Fibroblast of peridontal ligament (primary cell): ENCODE results near the gene PAM.

Source experiments
- DNase-seq: peaks from one replicate; pipeline ENCODE4 v3.0.0-alpha.2; 2010; ENCODE audit errors: extremely low read depth

Gene PAM

DNA sequence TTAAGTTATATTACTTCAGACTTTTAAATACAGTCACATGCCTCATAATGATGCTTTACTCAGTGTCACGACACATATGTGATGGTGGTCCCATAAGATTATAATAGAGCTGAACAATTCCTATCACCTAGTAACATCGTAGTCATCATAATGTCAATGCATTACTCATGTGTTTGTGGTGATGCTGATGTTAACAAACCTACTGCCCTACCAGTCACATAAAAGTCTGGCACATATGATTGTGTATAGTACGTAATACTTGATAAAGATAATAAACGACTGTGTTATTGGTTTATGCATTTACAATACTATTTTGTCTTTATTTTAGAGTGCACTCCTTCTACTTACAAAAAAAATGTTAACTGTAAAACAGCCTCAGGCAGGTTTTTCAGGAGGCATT, 103.7 kb downstream of the PAM start:
- DNase-seq: peak; percentile 72

DNA sequence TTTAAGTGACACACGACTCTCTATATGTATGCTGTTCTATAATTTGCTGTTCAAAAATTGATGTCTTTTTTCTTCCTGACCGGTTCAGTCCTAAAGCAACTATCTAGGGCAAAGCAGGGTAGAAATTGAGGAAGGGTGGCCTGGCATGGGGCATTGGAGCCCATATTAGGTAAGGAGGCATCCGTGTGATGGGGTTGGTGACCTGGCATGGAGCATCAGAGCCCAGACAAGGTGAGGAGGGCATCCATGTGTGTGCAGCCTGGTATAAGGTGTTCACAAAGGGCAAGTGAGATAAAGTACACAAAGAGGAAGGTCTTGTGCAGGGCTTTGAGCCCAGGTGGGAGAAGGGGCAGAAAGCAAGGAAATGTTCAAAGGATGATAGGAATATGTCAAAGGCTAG, 104.9 kb downstream of the PAM start:
- DNase-seq: no peak

DNA sequence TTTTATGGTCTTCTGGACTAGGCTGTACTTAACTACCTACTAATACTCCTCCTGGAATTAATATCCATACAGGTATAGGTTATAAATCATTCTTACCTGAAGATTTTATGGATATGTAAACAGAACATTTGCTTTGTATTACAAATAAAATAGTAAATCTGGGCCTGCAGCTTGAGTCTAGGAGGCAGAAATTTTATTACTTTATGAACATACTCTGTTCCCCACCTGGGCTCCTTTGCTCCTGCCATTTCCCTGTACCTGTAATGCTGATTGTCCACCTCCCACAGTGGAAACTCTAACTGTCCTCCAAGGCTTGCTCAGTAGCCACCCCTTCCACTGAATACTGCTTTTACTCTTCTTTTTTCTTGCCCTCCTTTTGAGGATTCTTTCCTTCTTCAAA, 108.0 kb downstream of the PAM start:
- no peak for DNase-seq

DNA sequence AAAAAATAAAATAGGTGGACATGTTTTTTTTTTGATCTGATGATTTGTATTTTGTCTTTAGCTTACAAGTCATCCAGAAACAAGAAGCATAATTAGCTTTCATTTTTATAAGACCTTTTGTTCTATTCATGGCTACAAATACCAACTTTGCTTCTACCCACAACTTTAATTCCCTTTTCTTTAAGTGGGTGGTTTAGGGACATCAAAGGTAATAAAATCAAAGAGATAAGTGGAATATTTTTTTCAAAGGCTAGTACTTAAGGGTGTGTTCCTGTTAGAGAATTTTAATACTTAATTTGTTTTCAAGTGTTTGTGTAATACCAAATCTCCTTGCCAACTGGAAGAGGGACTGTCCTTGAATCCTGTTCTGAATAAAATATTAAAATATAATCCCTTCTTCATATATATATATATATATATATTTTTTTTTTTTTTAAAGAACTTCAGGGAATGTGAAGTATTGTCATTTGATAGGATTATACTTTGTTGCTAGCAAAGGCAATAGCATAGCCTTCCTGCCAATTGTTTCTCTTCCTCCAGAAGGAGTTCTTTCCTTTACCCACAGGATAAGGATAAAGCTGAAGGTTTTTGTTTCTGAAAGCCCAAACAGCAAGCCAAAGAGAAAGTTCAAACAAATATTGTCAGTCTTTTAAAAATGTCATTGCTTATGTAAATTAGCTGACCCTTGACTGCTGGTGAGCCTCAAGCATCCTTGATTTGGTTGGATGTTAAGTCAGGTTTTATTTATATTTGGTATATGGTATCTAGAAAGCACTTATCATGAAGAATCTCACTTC, 108.9 kb downstream of the PAM start:
- peak; percentile 49 for DNase-seq

DNA sequence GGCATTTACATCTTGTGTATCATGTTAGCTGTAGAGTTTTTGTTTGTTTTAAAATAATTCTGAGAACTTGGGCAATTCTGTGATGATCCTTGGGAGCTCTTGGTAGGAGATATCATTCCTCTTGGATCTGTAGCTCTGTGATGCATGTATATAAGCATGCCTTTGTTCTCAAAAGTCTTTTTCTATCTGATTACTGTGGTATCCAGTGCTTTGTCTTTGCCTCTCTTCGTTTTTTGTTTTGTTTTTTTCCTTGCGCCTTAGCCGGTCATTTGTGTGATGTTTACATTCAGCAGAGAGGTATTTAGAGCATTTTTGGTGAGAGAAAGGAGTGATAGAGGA, 110.0 kb downstream of the PAM start:
- peak; percentile 59 for DNase-seq

DNA sequence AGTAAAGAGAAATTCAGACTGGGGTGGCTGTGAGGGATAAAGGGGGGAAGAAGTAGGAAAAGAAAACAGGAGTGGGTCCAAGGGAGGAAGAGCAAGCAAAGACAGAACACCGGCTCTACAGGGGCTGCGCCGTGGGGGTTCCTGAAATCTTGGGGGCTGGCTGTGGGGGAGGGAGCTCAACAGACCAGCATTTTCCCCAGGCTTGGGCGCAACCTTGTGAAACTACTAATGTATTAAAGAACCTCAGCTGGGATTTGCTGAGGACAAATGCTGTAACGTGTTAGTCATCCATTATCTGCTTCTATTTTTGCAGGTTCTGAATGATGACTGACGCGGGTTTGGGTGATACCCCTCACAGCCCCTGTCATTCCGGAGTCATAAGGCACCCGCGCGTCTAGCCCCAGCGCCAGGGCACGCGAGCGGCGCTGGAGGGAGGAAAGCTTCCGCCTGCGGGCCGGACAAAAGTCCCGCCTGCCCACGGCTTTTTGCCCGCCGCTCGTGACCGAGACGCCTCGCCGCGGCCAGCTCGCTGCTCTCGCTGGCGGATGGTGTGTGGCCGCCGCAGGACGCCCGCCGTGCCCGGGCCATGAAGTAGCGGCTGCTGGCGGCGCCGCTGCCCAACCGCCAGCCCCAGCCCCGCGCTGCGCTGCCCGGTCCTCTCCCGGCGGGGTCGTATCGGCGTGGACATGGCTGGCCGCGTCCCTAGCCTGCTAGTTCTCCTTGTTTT, 110.6 kb downstream of the PAM start:
- peak; percentile 89 for DNase-seq

DNA sequence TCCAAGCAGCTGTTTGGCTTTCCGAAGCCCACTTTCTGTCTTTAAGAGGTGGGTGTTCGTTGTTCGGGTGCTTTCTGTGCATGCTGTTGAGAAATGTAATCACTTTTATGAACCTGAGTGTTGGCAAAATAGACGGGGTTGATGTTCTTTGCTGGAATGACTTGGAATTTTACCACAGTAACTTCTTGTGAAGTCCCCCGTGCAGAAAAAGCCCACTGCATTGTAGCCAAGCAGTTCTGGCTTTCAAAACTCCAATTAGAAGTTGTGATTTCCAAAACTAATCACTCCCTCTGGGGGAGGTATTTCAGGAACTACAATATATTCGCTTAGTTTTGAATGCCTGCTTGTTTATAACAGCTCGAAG, 111.1 kb downstream of the PAM start:
- DNase-seq: peak; percentile 53

DNA sequence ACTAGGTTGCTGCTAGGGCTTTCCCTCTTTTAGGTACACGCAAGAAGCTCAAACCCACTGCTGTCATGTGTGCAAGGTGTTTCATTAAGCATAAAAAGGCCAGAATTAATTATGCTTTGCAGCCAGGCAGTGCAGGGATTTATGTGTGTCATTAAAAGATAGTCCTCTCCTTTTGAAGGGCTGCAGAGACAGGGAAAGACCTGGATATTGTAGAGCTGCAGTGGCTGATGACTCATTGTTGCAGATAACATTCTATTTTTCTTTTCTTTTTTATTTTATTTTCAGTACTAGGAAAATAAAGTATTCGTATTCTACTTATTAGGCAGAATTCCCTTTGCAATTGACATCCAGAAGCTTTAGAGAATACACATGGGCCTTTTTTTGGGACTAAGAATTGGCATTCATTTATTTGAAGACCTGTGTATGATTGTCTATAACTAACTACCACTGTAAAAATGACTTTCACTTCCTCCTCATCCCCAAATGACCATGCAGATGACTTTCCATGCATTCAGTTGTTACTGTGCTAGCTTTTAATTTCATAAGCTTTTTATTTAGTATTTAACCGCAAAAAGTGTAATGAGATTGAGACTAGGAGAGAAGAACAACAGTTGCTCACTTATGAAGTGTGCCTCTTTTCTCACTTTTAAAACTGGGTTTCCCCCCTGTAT, 113.0 kb downstream of the PAM start:
- no peak for DNase-seq

DNA sequence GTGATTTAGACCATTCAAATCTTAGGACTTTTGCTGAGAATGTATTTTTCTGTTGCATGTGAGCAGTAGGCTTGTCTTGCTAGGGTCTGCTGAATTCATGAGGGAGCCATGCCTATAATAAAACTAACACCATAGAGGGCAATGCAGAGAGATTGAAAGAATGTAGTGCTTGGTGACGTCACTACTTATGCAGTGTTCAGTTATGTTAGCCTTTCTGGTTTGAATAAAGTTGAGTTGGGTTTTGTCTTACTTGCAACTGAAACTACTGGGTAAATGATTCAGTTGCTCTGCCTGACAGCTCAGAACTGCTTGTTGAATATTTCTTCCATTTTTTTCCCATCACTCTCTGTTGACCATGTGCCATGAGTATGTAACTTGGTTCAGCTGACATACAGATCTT, 114.1 kb downstream of the PAM start:
- no peak for DNase-seq

DNA sequence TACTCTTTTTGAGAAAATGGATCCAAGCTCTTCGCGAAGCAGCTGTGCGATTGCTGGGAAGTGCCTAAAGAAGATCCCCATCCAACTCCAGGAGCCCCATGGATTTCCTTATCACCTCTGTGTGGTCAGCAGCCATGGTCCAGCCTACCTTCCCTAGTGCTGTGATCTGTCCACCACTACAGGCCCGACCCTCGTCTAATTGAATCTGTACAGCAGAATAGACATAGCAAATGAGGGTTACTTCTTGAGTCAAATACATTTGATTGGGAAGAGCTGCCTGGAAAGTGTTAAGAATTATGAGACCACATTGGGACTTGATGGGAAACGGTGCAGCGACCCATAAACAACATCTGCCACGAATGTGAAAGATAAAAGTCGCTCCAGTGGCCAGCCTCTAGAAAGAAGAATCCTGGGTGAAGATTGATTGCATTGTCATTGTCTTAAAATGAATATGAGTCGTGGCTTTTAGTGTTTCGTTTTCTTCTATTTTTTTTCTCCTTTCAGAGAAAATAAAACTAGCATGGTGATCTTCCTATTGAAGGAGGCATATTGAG, 118.4 kb downstream of the PAM start:
- DNase-seq: no peak

DNA sequence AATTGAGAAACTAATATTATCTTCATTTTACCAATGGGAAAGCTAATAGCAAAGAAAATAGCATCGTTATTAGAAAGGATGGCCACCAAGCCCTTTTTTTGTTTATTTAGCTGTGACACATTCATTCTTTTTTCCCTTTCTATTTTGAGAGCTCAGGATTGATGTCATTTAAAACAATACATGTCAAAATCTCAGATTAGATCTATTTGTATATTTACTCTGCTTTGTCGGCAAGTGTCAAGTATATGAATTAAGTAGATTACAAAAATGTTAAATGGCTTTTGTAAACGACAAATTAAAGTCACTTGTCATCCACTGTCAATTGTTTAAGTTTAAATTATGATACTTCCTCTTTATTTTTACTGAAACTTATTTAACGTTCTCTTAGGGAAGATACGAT, 118.9 kb downstream of the PAM start:
- no peak for DNase-seq

DNA sequence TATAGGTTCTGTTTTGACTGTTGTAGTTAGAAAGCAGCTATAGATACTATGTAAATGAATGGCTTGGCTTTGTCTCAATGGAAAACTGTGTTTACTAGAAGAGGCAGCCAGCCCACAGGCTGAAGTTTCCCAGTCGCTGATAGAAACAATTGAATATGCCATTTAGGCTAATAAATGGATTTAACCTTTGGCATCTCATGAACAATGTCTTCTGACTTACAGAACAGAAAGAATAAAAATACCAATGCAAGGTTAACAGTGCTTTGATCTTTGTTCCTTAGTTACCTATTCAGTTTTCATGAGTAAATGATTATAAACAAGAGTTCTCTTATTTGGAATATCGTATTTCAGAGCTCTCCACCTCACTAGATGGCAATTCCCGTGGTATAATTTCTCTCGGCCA, 120.6 kb downstream of the PAM start:
- DNase-seq: no peak

DNA sequence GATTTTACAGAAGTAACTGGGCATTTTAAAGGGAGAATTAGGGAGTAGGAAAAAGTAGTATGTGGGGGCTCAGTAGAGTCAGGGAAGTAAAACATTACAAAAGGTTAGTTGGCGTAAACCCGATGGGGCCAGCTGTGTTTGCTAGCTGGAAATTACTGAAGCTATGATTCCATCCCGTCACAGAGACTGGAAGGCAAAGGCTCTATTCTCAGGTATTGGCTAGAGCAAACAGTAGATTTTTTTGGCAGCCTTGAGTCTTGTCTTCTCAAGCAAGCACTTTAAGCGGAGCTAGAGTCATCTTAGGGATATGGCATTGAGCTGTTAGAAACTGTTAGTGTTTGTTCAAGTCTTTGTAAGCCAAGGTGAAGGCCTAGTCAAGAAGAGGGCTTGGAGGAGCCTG, 121.5 kb downstream of the PAM start:
- no peak for DNase-seq

DNA sequence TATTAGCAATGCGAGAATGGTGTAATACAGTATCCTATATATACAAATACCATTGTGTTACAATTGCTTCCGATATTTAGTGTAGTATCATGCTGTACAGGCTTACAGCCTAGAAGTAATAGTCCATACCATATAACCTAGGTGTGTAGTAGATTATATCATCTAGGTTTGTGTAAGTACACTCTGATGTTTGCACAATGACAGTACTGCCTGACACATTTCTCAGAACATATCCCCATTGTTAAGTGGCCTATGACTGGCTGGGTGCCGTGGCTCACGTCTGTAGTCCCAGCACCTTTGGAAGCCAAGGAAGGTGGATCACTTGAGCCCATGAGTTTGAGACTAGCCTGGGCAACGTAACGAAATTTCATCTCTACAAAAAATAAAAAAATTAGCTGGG, 124.6 kb downstream of the PAM start:
- no peak for DNase-seq

DNA sequence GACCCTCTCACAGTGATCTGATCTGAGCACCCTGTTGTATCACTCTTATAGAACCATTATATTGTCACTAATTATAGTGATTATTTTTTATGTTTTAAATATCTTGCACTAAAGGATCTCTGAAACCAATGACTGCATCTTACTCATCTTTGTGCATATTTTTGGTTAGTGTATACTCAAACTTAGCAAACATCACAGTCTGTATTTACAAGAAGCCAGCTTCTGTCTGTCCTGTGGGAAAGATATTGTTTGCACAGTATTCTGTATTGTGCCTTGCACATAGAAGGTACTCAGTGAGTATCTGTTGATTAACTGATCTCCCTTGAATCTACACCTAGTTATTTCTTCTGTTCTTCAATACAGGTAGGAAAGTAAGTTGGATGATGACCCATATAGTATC, 131.5 kb downstream of the PAM start:
- no peak for DNase-seq

DNA sequence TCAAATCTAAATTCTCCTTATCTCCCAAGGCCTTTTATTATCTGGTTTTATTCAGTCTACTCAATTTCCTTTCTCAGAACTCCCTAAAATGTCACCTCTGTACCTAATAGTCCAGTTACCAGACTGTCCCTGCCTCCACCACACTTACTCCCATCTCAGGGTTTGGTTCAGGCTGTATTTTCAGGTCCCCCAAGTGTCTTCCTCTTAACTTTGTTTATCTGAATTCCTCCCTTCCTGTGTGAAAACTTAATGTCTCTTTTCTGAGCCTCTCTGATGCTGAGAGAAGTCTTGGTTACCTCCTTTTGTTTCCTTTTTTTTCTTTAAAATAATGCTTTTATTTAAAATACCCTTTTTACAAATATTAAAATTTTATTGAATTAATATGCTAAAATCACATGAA, 133.4 kb downstream of the PAM start:
- no peak for DNase-seq

DNA sequence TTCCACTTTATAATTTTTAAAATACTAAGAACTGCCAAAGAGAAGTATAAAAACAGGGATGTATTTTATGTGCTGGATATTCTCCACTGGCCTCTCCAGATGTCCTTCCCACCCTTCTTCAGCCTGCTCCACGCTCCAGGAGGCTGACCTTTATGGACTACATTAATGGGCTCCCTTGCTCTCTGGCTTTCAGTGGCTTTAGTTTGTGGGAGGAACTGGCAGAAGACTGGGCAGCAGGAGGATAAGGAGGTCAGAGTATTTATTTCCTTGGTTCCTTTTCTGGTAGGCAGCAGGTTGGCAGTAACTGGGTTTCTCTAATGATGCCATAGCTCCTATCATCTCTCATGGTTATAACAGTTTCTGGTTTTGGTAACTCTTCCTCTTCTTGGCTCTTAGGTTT, 133.9 kb downstream of the PAM start:
- no peak for DNase-seq

DNA sequence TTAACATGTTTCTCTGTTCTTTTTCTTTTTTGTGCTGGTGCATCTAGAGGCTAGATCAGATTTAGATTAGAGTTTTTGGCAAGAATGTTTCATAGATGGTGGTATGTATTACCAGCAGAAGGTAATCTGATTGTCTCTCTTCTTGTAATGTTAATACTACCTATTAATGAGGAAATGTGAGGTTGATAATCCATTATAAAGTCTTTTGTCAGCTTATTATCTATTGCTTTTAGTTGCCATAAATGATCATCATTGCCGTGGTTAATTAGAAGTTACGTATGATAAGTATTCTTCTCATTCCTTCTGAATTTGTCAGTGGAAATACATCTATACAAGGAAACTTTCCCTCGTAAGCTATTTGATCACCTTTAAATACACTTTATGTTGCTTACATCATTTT, 135.0 kb downstream of the PAM start:
- DNase-seq: no peak

DNA sequence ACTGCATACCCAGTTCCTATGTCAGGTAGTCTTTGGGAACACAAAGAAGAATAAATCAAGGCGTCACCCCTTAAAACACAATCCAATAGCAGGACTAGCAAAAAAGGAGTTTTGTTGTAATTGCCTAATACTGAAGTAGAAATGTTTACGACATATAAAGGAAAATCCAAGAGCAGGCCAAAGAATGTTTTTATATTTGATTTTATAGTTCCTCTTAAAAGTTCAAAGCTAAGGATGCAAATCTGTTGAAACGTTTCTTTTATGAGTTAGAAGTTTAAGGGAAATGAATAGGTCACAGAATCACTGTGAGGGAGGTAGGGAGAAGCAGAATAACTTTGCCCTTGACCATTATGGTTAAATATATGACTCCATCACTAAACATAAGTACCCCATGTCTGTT, 136.1 kb downstream of the PAM start:
- DNase-seq: no peak

DNA sequence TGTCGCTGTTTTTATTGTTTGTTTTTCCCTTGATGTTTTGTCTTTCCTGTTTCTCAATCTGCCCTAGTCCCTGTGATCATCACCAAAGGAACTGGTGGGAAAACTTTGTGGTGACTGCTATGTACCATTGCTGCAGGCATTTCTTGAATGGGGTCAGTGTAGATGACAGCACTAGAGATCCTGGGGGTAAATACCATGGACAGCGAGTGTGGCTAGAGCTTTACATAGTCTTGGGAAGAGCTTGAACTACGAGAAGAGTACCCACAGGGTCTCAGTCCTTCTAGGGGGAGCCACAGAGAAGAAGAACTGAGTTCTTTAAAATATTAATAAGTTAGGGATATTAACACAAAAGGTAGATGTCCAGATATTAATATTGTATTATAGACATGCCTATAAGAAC, 138.8 kb downstream of the PAM start:
- no peak for DNase-seq

DNA sequence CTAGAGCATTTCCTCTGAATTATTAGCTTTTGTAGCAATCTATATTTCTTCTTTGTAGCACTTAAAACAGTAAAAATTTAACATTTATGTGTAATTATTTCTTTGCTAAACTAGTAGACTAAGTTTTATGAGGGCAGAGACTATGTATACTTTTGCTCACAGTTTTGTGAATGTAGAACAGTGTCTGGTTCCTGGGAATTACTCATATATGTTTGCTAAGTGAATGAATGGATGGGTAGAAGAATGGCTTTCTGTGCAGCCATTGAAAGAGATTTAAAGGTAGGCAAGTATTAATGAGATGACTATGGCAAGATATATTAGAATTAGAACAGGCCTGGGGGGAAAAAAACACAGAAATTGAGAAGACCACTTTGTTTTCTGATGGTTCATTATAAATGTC, 140.1 kb downstream of the PAM start:
- DNase-seq: no peak

DNA sequence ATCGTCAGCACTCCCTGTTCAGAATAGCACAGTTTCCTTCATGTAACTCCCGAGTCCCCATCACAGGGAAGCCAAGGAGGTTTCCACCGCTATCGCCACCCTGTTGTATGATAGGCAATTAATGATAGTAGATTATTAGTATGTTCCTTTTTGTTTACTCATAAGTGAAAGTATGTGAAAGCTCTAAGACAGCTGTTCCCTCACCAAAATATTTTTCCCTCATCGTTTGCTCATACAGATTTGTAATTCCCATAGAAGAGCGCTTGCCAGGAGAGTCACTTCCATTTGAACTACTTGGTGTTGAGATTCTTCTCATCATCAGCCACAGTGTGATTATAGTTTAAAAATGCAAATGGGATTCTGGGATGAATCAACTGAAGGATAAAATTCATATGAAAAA, 140.9 kb downstream of the PAM start:
- DNase-seq: no peak
